Superior temporal gyrus (tissue), 1 donor: ENCODE measurements around the gene PPP1R13B.
"Not testable (repeated sequence)": the region's sequence is repeated elsewhere in the genome, so short reads cannot be mapped to it uniquely, and the experiment has no call there.

Source experiments
- DNase-seq: peaks from one replicate; pipeline ENCODE4 v3.0.0-alpha.2; 2016; ENCODE audit errors: extremely low spot score

Gene PPP1R13B

GRCh38 chr14:103858063-103858781 is 10.8 kb upstream of the PPP1R13B start:
- DNase-seq, result no peak

DNA sequence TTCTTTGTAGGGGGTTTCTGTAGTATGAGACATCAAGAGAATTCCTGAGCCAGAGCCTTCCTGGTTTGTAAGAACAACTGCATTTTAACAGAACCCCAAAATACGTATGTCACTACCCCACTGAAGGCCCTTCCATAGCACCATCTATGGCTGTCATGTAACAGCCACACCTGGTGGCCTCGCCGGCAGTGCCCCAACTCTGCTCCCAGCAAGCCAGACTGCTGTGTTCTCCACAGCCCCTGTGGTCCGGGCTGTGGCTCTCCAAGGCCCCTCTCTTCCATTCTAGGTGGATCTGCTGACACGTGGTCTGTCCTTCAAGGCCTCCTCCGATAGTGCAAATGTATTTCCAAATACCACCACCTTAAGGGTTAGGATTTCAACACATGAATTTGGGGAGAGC is 9.9 kb upstream of the PPP1R13B start:
- DNase-seq, result no peak

DNA sequence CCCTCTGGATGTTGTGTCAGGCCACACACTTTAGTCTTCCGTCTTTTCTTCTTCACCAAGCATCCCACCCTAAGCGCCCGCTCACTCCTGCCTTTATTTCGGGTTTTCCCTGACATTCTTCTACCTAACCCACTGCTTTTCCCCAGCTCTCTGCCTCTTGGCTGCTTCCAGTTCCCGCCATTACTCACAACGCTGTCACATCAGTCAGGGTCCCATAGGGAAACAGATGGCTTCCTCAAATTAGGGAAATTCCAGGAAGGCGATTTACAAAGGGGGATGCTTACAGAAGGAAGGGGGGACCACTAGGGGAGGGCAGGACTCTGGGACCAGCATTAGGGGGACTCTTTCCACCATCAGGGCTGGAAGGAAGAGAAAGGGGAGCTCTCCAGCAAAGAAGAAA is 9.2 kb upstream of the PPP1R13B start:
- DNase-seq, result no peak

GRCh38 chr14:103856105-103856504 is 8.7 kb upstream of the PPP1R13B start:
- DNase-seq, result no peak

DNA sequence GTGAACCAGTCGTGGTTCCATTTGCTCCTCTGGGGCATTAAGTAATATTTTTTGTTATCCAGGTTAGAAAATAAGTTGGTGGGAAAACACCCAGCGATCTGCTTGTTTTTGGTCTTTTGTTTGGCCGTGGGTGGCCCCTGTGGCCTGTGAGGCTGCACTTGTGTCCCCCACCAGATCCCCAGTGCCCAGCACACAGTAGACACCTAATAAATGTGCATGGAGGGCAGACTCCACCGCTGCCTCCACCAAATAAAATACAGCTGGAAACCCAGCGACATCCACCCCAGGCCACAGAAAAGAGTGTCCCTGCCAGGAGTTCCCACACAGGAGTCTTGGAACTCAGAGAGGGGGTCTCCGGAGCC is 8.3 kb upstream of the PPP1R13B start:
- no peak for DNase-seq

DNA sequence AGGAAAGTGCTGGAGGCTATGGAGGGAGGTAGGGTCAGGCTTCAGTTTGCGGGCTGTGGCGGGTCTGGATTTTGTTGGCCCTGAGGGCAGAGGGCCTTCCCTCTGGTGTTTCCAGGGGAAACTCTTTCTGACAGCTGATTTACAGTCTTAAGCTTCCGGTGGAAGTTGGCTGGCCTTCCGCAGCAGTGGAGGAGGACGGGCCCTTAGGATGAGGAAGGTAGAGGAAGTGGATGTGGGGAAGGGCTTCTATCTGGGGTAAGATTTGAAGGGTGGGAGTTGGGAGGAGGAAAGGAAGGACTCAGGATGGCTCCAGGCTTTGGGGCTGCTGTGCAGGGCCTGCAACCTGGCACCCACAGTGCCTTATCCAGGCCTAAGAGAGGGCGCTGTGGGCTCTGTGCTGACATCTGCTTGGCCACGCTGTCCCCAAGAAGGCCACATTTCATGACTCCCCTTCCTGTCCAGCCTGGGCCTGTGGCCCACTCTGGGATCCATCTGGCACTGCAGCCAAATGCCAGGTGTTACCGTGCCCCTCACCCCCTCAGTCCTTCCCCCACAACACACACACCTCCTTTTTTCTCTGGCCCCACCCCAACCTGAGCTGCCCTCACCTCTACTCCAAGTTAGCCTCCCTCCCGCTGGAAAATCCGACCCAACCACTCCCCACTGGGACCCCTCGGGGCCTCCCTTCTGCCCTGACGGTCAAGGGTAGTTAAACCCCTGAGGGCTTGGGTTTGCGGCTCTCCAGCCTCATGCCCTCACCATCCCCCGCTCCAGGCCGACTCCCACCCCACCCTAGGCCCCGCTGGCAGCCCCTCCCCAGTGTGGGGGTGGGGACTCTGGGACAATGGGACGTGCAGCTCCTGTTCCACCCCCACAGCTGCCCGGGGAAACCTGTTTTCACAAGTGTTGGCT is 7.7 kb upstream of the PPP1R13B start:
- DNase-seq, result no peak

DNA sequence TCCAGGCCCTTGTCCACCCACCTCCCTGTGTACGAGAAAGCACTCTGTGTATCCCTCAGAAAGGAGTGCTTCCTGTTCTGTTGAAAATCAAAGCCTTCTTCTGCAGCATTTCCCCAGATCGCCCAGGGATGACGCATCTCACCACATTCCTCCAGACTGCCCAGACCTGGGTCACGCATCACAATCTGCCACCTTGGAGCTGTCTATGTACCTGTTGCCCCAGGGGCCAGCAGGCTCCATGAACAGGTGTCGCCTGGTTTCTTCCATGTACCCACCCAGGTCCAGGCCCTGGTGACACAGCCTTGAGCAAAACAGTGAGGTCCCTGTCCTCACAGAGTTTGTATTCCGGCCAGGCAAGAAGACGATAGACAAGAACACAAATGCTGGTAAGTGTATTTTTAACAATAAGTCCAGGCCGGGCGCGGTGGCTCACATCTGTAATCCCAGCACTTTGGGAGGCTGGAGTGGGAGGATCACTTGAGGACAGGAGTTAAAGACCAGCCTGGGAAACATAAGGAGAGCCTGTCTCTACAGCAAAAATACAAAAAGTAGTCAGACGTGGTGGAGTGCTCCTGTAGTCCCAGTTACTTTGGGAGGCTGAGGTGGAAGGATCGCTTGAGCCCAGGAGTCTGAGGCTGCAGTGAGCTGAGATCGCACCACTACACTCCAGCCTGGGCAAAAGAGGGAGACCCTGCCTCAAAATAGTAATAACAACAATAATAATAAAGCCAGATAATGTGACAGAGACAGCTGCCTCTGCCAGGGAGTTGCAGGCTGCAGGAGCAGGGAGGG is 6.8 kb upstream of the PPP1R13B start:
- no peak for DNase-seq

GRCh38 chr14:103849151-103849886 is 1.9 kb upstream of the PPP1R13B start:
- no peak for DNase-seq

DNA sequence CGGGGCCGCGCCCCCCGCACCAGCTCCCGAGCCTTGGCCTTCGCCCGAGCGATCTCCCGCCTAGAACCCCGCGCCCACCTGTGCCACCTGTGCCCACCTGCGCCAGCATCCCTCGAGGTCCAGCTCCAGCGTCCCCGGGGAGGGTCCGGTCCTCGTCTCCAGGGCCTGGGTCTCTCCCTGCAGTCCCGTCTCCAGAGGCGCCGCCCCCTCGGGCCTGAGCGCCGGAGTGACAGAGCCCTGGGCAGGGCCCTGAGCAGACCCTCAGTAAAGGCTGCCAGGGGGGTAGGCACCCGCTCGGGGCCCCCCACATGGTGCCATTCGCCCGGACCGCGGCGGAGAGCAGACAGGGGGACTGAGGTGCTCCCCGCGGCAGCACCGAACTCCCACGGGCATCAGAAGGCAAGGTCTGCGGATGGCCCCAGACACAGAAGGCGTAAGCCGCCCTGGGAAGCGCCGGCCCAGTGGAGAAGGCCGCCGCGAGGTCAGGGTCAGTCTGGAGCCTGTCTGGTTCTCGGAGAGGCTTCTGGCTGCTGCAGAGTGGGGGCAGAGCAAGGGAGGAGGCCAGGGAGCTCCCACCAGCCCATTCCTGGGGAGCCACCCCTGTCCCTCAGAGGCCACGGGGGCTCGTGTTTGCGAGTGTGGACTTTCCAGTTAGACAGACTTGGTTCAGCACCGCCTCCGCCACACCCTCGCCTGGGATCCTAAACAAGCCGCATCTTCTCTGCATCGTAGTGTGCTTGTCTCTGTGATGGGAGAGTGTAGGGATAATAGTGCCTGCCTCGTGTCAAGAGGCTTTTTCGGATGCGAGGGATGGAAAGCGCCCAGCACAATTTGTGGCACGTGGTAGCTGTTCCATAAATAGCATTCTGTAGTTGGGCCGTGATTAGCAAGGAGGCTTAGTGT is 1.1 kb upstream of the PPP1R13B start:
- DNase-seq, result peak; percentile 40

GRCh38 chr14:103846543-103847450 is 578 bp downstream of the PPP1R13B start:
- DNase-seq, result peak; percentile 38

DNA sequence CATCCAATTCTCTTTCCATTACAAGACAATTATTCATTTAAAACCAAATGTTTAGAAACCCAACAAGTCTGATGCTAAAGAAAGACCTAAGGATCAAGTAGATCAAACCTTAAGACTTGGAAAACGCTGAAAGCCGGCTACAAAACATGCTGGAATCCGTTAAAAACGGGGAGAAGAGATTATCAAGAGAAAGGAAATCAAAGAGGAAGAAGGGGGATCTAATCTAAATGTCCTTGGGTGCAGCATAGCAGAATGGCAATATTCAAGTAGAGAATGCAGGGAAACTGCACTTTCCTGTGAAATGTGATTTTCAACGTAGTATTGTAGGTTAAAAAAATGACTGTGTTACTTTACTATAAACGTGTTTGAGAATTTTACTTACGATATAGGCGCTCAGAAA is 1.3 kb downstream of the PPP1R13B start:
- DNase-seq, result peak; percentile 45

DNA sequence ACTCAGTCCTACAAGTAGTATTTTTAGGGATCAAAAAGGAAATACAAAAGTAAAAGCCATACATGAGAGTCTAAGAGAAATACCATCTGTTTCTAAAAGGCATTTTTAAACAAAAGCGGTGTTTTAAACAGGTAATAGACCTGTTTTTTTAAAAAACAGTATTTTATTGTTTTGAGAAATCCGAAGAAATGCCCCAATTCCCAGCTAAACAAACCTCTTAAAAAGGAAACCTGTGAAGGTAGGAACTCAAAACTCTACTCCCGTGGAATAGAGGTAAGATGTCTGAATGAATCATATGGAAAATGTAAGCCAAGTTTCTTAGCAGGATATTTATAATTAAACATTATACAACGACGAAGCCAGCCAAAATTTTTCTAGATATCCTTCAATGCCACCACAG is 2.0 kb downstream of the PPP1R13B start:
- DNase-seq, result no peak

DNA sequence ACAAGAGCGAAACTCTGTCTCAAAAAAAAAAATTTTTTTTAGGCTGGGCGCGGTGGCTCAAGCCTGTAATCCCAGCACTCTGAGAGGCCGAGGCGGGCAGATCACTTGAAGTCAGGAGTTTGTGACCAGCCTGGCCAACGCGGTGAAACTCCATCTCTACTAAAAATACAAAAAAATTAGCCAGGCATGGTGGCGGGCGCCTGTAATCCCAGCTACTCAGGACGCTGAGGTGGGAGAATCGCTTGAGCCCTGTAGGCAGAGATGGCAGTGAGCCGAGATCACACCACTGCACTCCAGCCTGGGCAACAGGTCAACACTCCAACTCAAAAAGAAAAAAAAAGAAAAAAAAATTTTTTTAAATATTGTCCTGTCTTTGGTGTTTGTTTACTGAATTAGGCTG is 6.1 kb downstream of the PPP1R13B start:
- DNase-seq, result not testable (repeated sequence)

GRCh38 chr14:103840014-103840413 is 7.4 kb downstream of the PPP1R13B start:
- DNase-seq, result no peak

DNA sequence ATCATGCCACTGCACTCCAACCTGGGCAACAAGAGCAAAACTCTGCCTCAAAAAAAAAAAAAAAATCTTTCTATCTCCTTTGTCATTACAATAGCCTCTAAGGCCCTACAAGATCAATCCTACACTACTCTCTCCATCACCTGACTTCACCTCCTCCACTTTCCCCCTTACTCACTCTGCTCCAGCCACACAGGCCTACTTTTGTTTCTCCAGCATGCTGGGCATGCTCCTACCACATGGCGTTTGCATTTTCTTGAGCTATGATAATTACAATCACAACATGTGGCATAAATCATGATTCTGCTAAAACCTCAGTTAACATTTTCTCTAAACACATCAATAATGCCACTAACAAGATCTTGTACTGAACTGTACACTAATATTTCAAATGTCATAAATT is 7.8 kb downstream of the PPP1R13B start:
- DNase-seq, result no peak

DNA sequence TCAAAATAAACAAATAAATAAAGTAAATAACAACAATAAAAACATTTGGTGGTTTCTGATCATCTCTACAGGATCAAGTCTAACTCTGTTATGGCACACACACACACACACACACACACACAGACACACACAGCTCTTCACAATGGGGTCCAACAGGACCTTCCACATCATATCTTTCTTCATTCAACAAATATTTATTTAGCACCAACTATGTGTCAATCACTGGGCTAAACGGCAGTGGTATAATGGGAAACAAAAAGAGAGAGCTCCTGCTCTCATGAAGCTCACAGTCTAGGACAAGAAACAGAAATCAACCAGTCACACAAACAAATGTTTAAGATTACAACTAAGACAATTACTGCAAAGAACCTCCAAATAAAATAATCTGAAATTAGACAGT is 9.3 kb downstream of the PPP1R13B start:
- no peak for DNase-seq

GRCh38 chr14:103836976-103837725 is 10.2 kb downstream of the PPP1R13B start:
- DNase-seq, result no peak

DNA sequence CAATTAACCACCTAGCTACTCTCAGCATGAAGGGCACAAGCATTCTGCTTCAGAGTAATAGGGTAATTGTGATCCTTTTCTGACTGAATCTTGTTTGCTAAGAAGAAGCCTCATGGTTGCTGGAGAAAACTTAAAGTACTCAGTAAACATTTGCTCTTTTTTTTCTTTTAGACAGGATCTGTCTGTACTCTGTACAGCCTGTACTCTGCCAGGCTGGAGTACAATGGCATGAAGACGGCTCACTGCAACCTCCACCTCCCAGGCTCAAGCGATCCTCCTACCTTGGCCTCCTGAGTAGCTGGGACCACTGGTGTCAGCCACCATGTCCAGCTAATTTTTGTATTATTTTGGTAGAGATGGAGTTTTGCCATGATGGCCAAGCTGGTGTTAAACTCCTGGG is 12.4 kb downstream of the PPP1R13B start:
- no peak for DNase-seq

DNA sequence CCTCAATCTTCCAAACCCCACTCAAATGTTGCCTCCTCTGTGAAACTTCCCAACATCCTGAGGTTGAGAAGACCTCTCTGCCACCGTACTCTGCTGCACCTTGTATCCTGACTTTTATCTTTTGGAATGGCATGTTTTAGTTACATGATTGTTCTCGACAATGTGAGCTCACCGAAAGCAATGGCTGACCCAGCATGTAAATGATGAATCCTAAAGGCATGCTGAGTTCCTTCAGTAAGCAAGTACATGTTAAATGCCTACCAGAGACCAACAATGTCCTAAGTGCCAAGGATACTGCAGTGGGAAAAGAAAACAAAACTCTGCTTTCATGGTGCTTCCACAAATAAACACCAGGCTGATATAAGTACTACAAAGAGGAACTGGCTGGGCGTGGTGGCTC is 13.7 kb downstream of the PPP1R13B start:
- no peak for DNase-seq
